CD14-positive monocyte (primary cell): ENCODE measurements around the gene DEK. TPM values are rescaled to one million over a fixed set of nuclear protein-coding genes. Genes with fewer than 3 reads are reported as not detected.

Experiments used
- DNase-seq, 3 donors: peaks; one replicate each; pipeline ENCODE4 v3.0.0-alpha.2; 2011 to 2022
- H2AFZ ChIP-seq: 2 replicates; pipeline ENCODE4 v1.6.0; 2012; ENCODE audit warnings: mild to moderate bottlenecking, low read depth, low read length, inconsistent platforms; ENCODE audit not compliant: insufficient read depth, poor library complexity, severe bottlenecking
- H3K27ac ChIP-seq, 2 donors: 1 replicate in 1 of 2; 2 replicates in 1 of 2; pipeline ENCODE4 v1.5.1; 2012 to 2013; ENCODE audit warnings: low read length in 2 of 2, control low read depth in 1 of 2, inconsistent platforms in 1 of 2, low read depth in 1 of 2, mild to moderate bottlenecking in 1 of 2
- H3K27me3 ChIP-seq, 2 donors: one replicate each; pipeline versions ENCODE4 v1.6.0 to v1.6.1; 2011 to 2013; ENCODE audit warnings: low read length in 2 of 2; ENCODE audit not compliant: control insufficient read depth in 2 of 2, insufficient read depth in 2 of 2
- H3K36me3 ChIP-seq, 2 donors: replicated peaks in 1 of 2; 1 replicate in 1 of 2; 2 replicates in 1 of 2; pipeline versions ENCODE4 v1.5.1 to v1.6.1; 2012 to 2013; ENCODE audit warnings: low read length in 2 of 2, control low read depth in 1 of 2, inconsistent platforms in 1 of 2, mild to moderate bottlenecking in 1 of 2; ENCODE audit not compliant: insufficient read depth in 2 of 2, control insufficient read depth in 1 of 2
- H3K4me1 ChIP-seq, 2 donors: 1 replicate in 1 of 2; 2 replicates in 1 of 2; pipeline versions ENCODE4 v1.5.1 to v1.6.1; 2012 to 2013; ENCODE audit warnings: low read length in 2 of 2, control low read depth in 1 of 2, inconsistent platforms in 1 of 2, mild to moderate bottlenecking in 1 of 2, moderate library complexity in 1 of 2; ENCODE audit not compliant: insufficient read depth in 2 of 2, control insufficient read depth in 1 of 2
- H3K4me2 ChIP-seq: replicated peaks from 2 replicates; pipeline ENCODE3; 2012; ENCODE audit warnings: low read length, moderate library complexity, mild to moderate bottlenecking; ENCODE audit not compliant: poor library complexity, severe bottlenecking; ENCODE audit errors: extremely low read depth
- H3K4me3 ChIP-seq, 3 experiments: fragments of 200-600 bp in 1 of 3; sonication (generic) in 1 of 3; replicated peaks in 1 of 3; 1 replicate in 2 of 3; 2 replicates in 1 of 3; pipeline ENCODE4 v1.5.1; 2011 to 2013; ENCODE audit warnings: low read length in 3 of 3, mild to moderate bottlenecking in 3 of 3, control low read depth in 2 of 3, low read depth in 2 of 3, inconsistent platforms in 1 of 3, moderate library complexity in 1 of 3
- H3K79me2 ChIP-seq: 2 replicates; pipeline ENCODE4 v1.6.0; 2012; ENCODE audit warnings: mild to moderate bottlenecking, control low read depth, inconsistent platforms, low read length, moderate library complexity; ENCODE audit not compliant: insufficient read depth
- H3K9ac ChIP-seq: 2 replicates; pipeline ENCODE4 v1.6.0; 2017; ENCODE audit warnings: low read length, mild to moderate bottlenecking; ENCODE audit not compliant: insufficient read depth, poor library complexity, severe bottlenecking
- H3K9me3 ChIP-seq, 2 donors: replicated peaks in 1 of 2; 1 replicate in 1 of 2; 2 replicates in 1 of 2; pipeline versions ENCODE4 v1.5.1 to v1.6.1; 2012 to 2013; ENCODE audit warnings: low read length in 2 of 2, control low read depth in 1 of 2; ENCODE audit not compliant: control insufficient read depth in 1 of 2, insufficient read depth in 1 of 2
- H4K20me1 ChIP-seq: 2 replicates; pipeline ENCODE4 v1.6.0; 2012; ENCODE audit warnings: mild to moderate bottlenecking, low read length, control low read depth, moderate library complexity; ENCODE audit not compliant: insufficient read depth
- H3K27ac Mint-ChIP-seq, 7 donors: one replicate each; pipeline ENCODE4 v1.8.0; 2020; ENCODE audit warnings: mild to moderate bottlenecking in 7 of 7, mixed read lengths in 7 of 7, moderate library complexity in 6 of 7, inconsistent platforms in 2 of 7
- H3K27me3 Mint-ChIP-seq, 3 donors: one replicate each; pipeline ENCODE4 v1.8.0; 2021 to 2022; ENCODE audit warnings: low read depth in 3 of 3, mild to moderate bottlenecking in 3 of 3, mixed read lengths in 3 of 3, moderate library complexity in 3 of 3, inconsistent platforms in 1 of 3
- H3K36me3 Mint-ChIP-seq, 2 donors: one replicate each; pipeline ENCODE4 v1.8.0; 2020; ENCODE audit warnings: mixed read lengths in 2 of 2, inconsistent platforms in 1 of 2, mild to moderate bottlenecking in 1 of 2
- H3K4me1 Mint-ChIP-seq: one replicate; pipeline ENCODE4 v1.8.0; 2020; ENCODE audit warnings: mild to moderate bottlenecking, mixed read lengths
- H3K4me3 Mint-ChIP-seq, 2 donors: one replicate each; pipeline ENCODE4 v1.8.0; 2020; ENCODE audit warnings: mild to moderate bottlenecking in 2 of 2, mixed read lengths in 2 of 2, moderate library complexity in 1 of 2
- H3K9me3 Mint-ChIP-seq, 7 donors: one replicate each; pipeline ENCODE4 v1.8.0; 2020 to 2022; ENCODE audit warnings: mixed read lengths in 7 of 7, mild to moderate bottlenecking in 6 of 7, moderate library complexity in 6 of 7, inconsistent platforms in 2 of 7
- CTCF ChIP-seq: fragments of 200-600 bp; IDR thresholded peaks from one replicate; pipeline ENCODE4 v1.8.0; 2022; ENCODE audit warnings: antibody characterized with exemption, mild to moderate bottlenecking
- WGBS: methylation state at CpG from one replicate; pipeline ENCODE4 v1.1.5; 2013; ENCODE audit warnings: missing lambda C conversion rate; ENCODE audit not compliant: insufficient coverage; 5-methylcytosine and 5-hydroxymethylcytosine counted together
- intact Hi-C, 2 donors: fragments of 100-400 bp; cut with micrococcal nuclease; formaldehyde crosslinking; loops; one replicate each; pipeline versions ENCODE4 v1.15.0 to v1.15.1; 2023
- polyA plus RNA-seq, 3 donors: library from polyadenylated mRNA; depleted of rRNA in 1 of 3; unstranded in 2 of 3; stranded (reverse) in 1 of 3; fragments of 300-500 nt in 2 of 3; fragments of >200 nt in 1 of 3; fragmentation: Illumina TruSeq in 2 of 3; gene quantifications; 1 replicate in 2 of 3; 2 replicates in 1 of 3; pipeline ENCODE4 v1.2.3, GENCODE V29; 2012 to 2021

Gene DEK
- polyA plus RNA-seq, 3 donors, result 32.3 to 63.9 (median 56.5) TPM

GRCh38 chr6:18266523-18266912, 2.2 kb upstream of the DEK start:
- H3K4me3 ChIP-seq, result no peak overlapping the region
- Mint-ChIP-seq H3K36me3 (peaks cover 6 to 7% of the 10 kb centered on the region in 2 donors), H3K4me3 (no peak overlapping the region), H3K27ac (no peak overlapping the region), H3K9me3 (peaks cover 0 to 8% (median 3%) of the 10 kb centered on the region in 7 donors), H3K4me1 (peaks cover 25% of the 10 kb centered on the region), H3K27me3 (peaks cover 0 to 3% (median 0%) of the 10 kb centered on the region in 3 donors)
- no peak overlapping the region for H3K9ac ChIP-seq
- peaks cover 34% of the 10 kb centered on the region for H3K79me2 ChIP-seq
- H4K20me1 ChIP-seq, result peaks cover 13% of the 10 kb centered on the region
- H3K9me3 ChIP-seq, result peaks cover 0 to 6% of the 10 kb centered on the region in 2 donors
- TF ChIP-seq CTCF, result no peak
- H3K36me3 ChIP-seq, result peaks cover 0 to 2% of the 10 kb centered on the region in 2 donors
- WGBS, result 97% methylated on average over 10 of the region's 11 CpGs
- H3K4me2 ChIP-seq, result no peak overlapping the region
- no peak overlapping the region for H2AFZ ChIP-seq
- H3K27ac ChIP-seq, result no peak overlapping the region
- peaks cover 21 to 23% of the 10 kb centered on the region in 2 donors for H3K4me1 ChIP-seq
- intact Hi-C loops, result loop anchor here (5.0 to 10.0 kb wide), 4 partner anchors 58 to 236 kb away; partner anchors contain the start of genes KDM1B (in 1 of the 2), RNF144B (in 1 of the 2) and TPMT (in 1 of the 2)
- H3K27me3 ChIP-seq, result no peaks in the 10 kb centered on the region
- DNase-seq, result no peak

GRCh38 chr6:18265787-18266522, 1.6 kb upstream of the DEK start:
- H3K9me3 Mint-ChIP-seq, result peaks cover 0 to 8% (median 3%) of the 10 kb centered on the region in 7 donors
- H3K36me3 Mint-ChIP-seq, result peaks cover 8 to 11% of the 10 kb centered on the region in 2 donors
- no peak for TF ChIP-seq CTCF
- Histone ChIP-seq H3K79me2 (peaks cover 40% of the 10 kb centered on the region), H3K9ac (no peak overlapping the region), H3K27me3 (no peaks in the 10 kb centered on the region), H3K36me3 (peaks cover 0 to 2% of the 10 kb centered on the region in 2 donors), H4K20me1 (peaks cover 19% of the 10 kb centered on the region), H2AFZ (peak overlapping the region; percentile 84), H3K9me3 (peaks cover 0 to 6% of the 10 kb centered on the region in 2 donors), H3K4me1 (peaks cover 26 to 29% of the 10 kb centered on the region in 2 donors), H3K4me3 (no peak overlapping the region), H3K27ac (no peak overlapping the region), H3K4me2 (no peak overlapping the region)
- intact Hi-C loops, result loop anchor here (5.0 to 10.0 kb wide), 4 partner anchors 59 to 236 kb away; partner anchors contain the start of genes KDM1B (in 1 of the 2), RNF144B (in 1 of the 2) and TPMT (in 1 of the 2)
- 98% methylated on average over 9 of the region's 14 CpGs for WGBS
- no peak for DNase-seq
- peaks cover 31% of the 10 kb centered on the region for H3K4me1 Mint-ChIP-seq
- H3K27ac Mint-ChIP-seq, result peak overlapping the region in 3 of 7 donors; percentile 14 to 64 (median 29)
- H3K4me3 Mint-ChIP-seq, result no peak overlapping the region
- peaks cover 0 to 3% (median 0%) of the 10 kb centered on the region in 3 donors for H3K27me3 Mint-ChIP-seq
